ENCODE results near the gene SMOC1. TPM values are rescaled to one million over a fixed set of nuclear protein-coding genes. Genes with fewer than 3 reads are reported as not detected.

SMOC1 gene
- total RNA-seq, 2 donors from 2014 or later, result 25.2 to 29.8 TPM

DNA sequence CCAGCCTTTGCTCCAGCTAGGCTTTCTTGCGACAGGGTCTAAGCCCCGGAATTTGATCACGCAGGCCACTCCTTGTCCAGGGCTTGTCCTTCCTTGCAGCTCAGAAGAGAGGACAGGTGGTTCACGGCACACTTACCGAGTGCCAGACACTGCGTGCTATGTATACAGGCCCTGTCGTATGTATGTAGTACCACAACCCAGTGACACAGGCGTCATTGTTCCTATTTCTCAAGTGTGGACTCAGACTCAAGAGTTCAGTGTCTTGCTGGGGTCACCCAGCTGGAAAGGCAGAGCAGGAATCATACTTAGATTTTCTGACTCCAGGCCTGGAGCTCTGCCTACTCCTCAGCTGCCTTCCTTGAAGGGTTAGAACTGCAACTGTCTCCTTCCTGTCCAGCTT, 153.9 kb downstream of the SMOC1 start:
- no peak for TF ChIP-seq CTCF (IDR thresholded peaks at IDR 0.05)
- ATAC-seq (ENCODE audit: insufficient number of reproducible peaks, low FRiP score, low read depth), result no peak
- H3K27me3 ChIP-seq (replicated peaks; ENCODE audit: insufficient read depth), result no peaks in the 10 kb centered on the region
- no peaks in the 10 kb centered on the region for H3K36me3 ChIP-seq
- no peak for DNase-seq (ENCODE audit: low spot score)
- no peak overlapping the region for H3K27ac ChIP-seq
- H3K4me1 ChIP-seq (ENCODE audit: control insufficient read depth in 1 of 2, low read depth in 2 of 2), result no peaks in the 10 kb centered on the region
- no peaks in the 10 kb centered on the region for H3K9me3 ChIP-seq
- H3K4me3 ChIP-seq, result no peak overlapping the region

DNA sequence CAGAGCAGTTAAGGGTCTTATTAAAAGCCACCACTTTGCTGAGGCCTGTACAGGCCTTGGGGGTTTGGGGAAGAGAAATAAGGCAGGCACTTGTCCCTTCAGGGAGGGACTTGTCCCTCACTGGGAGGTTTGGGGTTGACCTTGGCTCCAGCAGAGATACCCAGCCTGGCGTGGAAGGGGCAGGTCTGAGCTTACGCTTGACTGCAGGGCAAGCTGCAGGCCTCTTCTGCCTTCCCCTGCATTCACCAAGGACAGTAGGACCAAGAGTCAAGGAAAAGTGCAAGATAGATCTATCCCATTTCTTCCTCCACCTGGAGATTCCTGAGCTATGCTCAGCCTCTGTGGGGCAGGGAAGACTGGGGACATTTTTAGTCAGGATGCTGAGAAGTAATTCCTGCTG, 154.3 kb downstream of the SMOC1 start:
- no peak for TF ChIP-seq CTCF (IDR thresholded peaks at IDR 0.05)
- ATAC-seq (ENCODE audit: insufficient number of reproducible peaks, low FRiP score, low read depth) (no peak), DNase-seq (ENCODE audit: low spot score) (no peak)
- Histone ChIP-seq H3K27me3 (replicated peaks; ENCODE audit: insufficient read depth) (no peaks in the 10 kb centered on the region), H3K9me3 (no peaks in the 10 kb centered on the region), H3K27ac (no peak overlapping the region), H3K36me3 (no peaks in the 10 kb centered on the region), H3K4me1 (ENCODE audit: control insufficient read depth in 1 of 2, low read depth in 2 of 2) (no peaks in the 10 kb centered on the region), H3K4me3 (no peak overlapping the region)

- H3K27ac ChIP-seq, result no peak overlapping the region
- H3K27me3 ChIP-seq (replicated peaks; ENCODE audit: insufficient read depth), result no peaks in the 10 kb centered on the region
- H3K36me3 ChIP-seq, result no peaks in the 10 kb centered on the region
- TF ChIP-seq CTCF (IDR thresholded peaks at IDR 0.05), result no peak
- ATAC-seq (ENCODE audit: insufficient number of reproducible peaks, low FRiP score, low read depth) (no peak), DNase-seq (ENCODE audit: low spot score) (no peak)
- no peaks in the 10 kb centered on the region for H3K9me3 ChIP-seq
- H3K4me3 ChIP-seq, result no peak overlapping the region
- H3K4me1 ChIP-seq (ENCODE audit: control insufficient read depth in 1 of 2, low read depth in 2 of 2), result no peaks in the 10 kb centered on the region
Observed at GRCh38 chr14:70034257-70034656, 155.0 kb downstream of the SMOC1 start.

GRCh38 chr14:70036665-70037064, 157.4 kb downstream of the SMOC1 start:
- Histone ChIP-seq H3K9me3 (no peaks in the 10 kb centered on the region), H3K27ac (no peak overlapping the region), H3K4me1 (ENCODE audit: control insufficient read depth in 1 of 2, low read depth in 2 of 2) (no peaks in the 10 kb centered on the region), H3K36me3 (no peaks in the 10 kb centered on the region), H3K4me3 (no peak overlapping the region), H3K27me3 (replicated peaks; ENCODE audit: insufficient read depth) (no peaks in the 10 kb centered on the region)
- no peak for DNase-seq (ENCODE audit: low spot score)
- ATAC-seq (ENCODE audit: insufficient number of reproducible peaks, low FRiP score, low read depth), result no peak
- no peak for TF ChIP-seq CTCF (IDR thresholded peaks at IDR 0.05)

DNA sequence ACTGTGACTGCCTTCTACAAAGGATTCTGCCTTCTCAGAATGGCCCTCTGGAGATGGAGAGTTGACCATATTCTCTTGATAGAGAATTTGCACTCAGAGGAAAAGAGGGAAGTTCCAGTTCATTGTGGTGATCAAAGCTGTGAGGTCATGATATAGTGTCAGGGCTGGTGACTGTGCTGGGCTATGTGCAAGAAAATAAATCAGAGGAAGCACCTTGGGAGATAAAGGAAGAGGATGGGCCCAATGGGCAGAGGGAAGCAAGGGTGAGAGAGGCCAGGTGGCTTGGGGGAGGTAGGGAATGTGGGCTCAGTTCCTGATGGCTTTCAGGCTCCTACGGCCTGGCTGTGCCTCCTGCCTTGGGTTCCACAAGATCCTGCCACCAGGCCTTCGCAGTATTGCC, 163.8 kb downstream of the SMOC1 start:
- DNase-seq (ENCODE audit: low spot score) (no peak), ATAC-seq (ENCODE audit: insufficient number of reproducible peaks, low FRiP score, low read depth) (no peak)
- H3K27ac ChIP-seq, result no peak overlapping the region
- no peak overlapping the region for H3K4me3 ChIP-seq
- H3K36me3 ChIP-seq, result no peaks in the 10 kb centered on the region
- TF ChIP-seq CTCF (IDR thresholded peaks at IDR 0.05), result no peak
- no peaks in the 10 kb centered on the region for H3K27me3 ChIP-seq (replicated peaks; ENCODE audit: insufficient read depth)
- H3K9me3 ChIP-seq, result no peaks in the 10 kb centered on the region
- no peaks in the 10 kb centered on the region for H3K4me1 ChIP-seq (ENCODE audit: control insufficient read depth in 1 of 2, low read depth in 2 of 2)

All from thoracic aorta (tissue), 2 donors.